NCI-H774 (cell line): Measurements from ENCODE around the gene IMPDH2.
"Not testable (repeated sequence)": the region's sequence is repeated elsewhere in the genome, so short reads cannot be mapped to it uniquely, and the experiment has no call there.

Experiments
- DNase-seq: peaks from one replicate; lab custom pipeline; 2025; lab: John Stamatoyannopoulos, UW

IMPDH2 gene

GRCh38 chr3:49021213-49021812 lies 7.9 kb downstream of the IMPDH2 start:
- peak; percentile 85 for DNase-seq

- no peak for DNase-seq
Measured at GRCh38 chr3:49020330-49021212, 8.6 kb downstream of the IMPDH2 start.

- DNase-seq = no peak
Measured at GRCh38 chr3:49019941-49020329, 9.3 kb downstream of the IMPDH2 start.

- no peak for DNase-seq
Measured at GRCh38 chr3:49018707-49019006, 10.5 kb downstream of the IMPDH2 start.

GRCh38 chr3:49017971-49018706 lies 11.1 kb downstream of the IMPDH2 start, which contains the start of gene DALRD3:
DALRD3 (minus strand) TSS chr3:49018580; CDS start chr3:49018564, 16 bp downstream.
- peak; percentile 58 for DNase-seq

GRCh38 chr3:49017229-49017970 lies 11.8 kb downstream of the IMPDH2 start:
- no peak for DNase-seq

GRCh38 chr3:49016414-49017228 lies 12.6 kb downstream of the IMPDH2 start:
- DNase-seq = no peak

- no peak for DNase-seq
Measured at GRCh38 chr3:49015765-49016164, 13.4 kb downstream of the IMPDH2 start.

GRCh38 chr3:49015072-49015471 lies 14.1 kb downstream of the IMPDH2 start:
- DNase-seq = no peak

GRCh38 chr3:49013738-49014660 lies 15.2 kb downstream of the IMPDH2 start:
- no peak for DNase-seq

- no peak for DNase-seq
Measured at GRCh38 chr3:49013113-49013737, 16.0 kb downstream of the IMPDH2 start.

GRCh38 chr3:49012441-49013017 lies 16.7 kb downstream of the IMPDH2 start:
- no peak for DNase-seq

GRCh38 chr3:49009396-49009795 lies 19.8 kb downstream of the IMPDH2 start:
- DNase-seq = no peak

GRCh38 chr3:49008627-49009026 lies 20.6 kb downstream of the IMPDH2 start:
- not testable (repeated sequence) for DNase-seq

- peak; percentile 54 for DNase-seq
Measured at GRCh38 chr3:49007771-49008528, 21.2 kb downstream of the IMPDH2 start.

GRCh38 chr3:49007068-49007770 lies 22.0 kb downstream of the IMPDH2 start, which contains the start of gene WDR6:
WDR6 (plus strand) TSS chr3:49007391; CDS start chr3:49007432, 41 bp downstream.
- peak; percentile 88 for DNase-seq

- DNase-seq = no peak
Measured at GRCh38 chr3:49006408-49007067, 22.7 kb downstream of the IMPDH2 start.
